SK-N-SH treated with all-trans-retinoic acid at 6 μM for 48 hours (cell line): ENCODE results near the gene ARHGEF33.

Experiments
- ARNTL ChIP-seq: fragments of 450-650 bp; formaldehyde crosslinking; IDR thresholded peaks from 2 replicates; pipeline ENCODE4 v1.5.0; 2020; ENCODE audit warnings: low read depth, mild to moderate bottlenecking, moderate library complexity, borderline replicate concordance
- RARB ChIP-seq: fragments of 250-450 bp; sonication (Bioruptor Pico); IDR thresholded peaks from 2 replicates; pipeline ENCODE4 v1.8.0; 2021; ENCODE audit warnings: mild to moderate bottlenecking, moderate library complexity
- TCF4 ChIP-seq: fragments of 250-450 bp; sonication (Bioruptor Pico); IDR thresholded peaks from 2 replicates; pipeline ENCODE4 v1.8.0; 2021; ENCODE audit warnings: mild to moderate bottlenecking, moderate library complexity, borderline replicate concordance
- ZC3H10 ChIP-seq: fragments of 250-450 bp; sonication (Bioruptor Pico); IDR thresholded peaks from 2 replicates; pipeline ENCODE4 v1.5.1; 2021; ENCODE audit warnings: mild to moderate bottlenecking, moderate library complexity
- TF ChIP-seq, protein P1 (sequence below): fragments of 250-450 bp; sonication (Bioruptor Pico); IDR thresholded peaks from 2 replicates; pipeline ENCODE4 v1.8.0; 2020; ENCODE audit warnings: mild to moderate bottlenecking, moderate library complexity, borderline replicate concordance

- TF ChIP-seq RARB (CRISPR knock-in tag) (no peak), TCF4 (CRISPR knock-in tag) (no peak), ARNTL (CRISPR knock-in tag) (no peak), ZC3H10 (no peak)
- TF ChIP-seq, protein P1, sequence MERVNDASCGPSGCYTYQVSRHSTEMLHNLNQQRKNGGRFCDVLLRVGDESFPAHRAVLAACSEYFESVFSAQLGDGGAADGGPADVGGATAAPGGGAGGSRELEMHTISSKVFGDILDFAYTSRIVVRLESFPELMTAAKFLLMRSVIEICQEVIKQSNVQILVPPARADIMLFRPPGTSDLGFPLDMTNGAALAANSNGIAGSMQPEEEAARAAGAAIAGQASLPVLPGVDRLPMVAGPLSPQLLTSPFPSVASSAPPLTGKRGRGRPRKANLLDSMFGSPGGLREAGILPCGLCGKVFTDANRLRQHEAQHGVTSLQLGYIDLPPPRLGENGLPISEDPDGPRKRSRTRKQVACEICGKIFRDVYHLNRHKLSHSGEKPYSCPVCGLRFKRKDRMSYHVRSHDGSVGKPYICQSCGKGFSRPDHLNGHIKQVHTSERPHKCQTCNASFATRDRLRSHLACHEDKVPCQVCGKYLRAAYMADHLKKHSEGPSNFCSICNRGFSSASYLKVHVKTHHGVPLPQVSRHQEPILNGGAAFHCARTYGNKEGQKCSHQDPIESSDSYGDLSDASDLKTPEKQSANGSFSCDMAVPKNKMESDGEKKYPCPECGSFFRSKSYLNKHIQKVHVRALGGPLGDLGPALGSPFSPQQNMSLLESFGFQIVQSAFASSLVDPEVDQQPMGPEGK (CRISPR knock-in tag), result no peak
These were observed 21.5 kb downstream of the ARHGEF33 start for GRCh38 chr2:38911191-38911590.
